Muscle of back (tissue), 11 donors: ENCODE data around the gene SNN. TPM values are rescaled to one million over a fixed set of nuclear protein-coding genes. Genes with fewer than 3 reads are reported as not detected.

Experiments used
- DNase-seq, 3 donors: peaks; one replicate each; pipeline versions ENCODE4 v3.0.0 to v3.0.0-alpha.2; 2013
- polyA plus RNA-seq, 10 donors: library from polyadenylated mRNA; unstranded; fragments of 120-200 nt; gene quantifications; one replicate each; pipeline ENCODE4 v1.2.1, GENCODE V29; 2013; ENCODE audit not compliant: insufficient read length in 10 of 10

Gene SNN
- polyA plus RNA-seq, 10 donors, result 19.6 to 30.6 (median 25.5) TPM

DNA sequence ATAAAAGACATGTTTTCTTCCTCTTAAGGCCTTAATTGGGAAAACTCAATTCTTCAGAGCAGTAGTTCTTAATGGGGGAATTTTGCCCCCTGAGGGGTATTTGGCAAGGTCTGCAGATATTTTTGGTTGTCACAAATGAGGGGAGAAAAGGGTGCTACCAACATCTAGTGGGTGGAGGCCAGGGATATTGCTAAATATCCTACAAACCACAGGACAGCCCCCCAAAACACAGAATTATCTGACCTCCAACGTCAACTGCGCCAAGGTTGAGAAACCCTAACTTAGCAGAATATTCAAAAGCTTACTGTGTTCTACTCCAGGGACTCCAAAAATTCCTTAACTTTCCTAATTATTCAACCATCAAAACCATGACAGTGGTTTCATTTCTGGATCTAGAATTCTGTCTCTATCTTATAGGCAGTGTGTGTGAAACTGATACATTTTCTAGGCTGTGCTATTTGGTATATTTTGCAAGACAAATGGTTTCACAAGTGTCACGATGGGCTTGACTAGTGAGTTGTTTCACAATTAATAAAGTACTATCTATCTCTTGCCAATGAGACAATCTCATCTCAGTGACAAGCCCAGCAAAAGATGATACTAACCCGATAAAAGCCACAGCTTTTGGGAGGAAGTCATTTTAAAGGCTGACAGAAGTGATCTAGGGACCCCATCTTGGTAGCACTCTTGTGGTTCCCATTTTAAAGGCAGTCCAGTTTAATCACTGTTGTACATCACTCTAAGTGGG is 59.7 kb downstream of the SNN start:
- no peak for DNase-seq

Other genes starting within 250 kb of the SNN start
- 10 to 100 TPM; 18.6 to 58.3 (median 37.4) TPM for gene LITAF, start 81.5 kb upstream of the SNN start, polyA plus RNA-seq
- 10 to 100 TPM; 16.8 to 24.6 (median 21.1) TPM for gene TXNDC11, start 74.4 kb downstream of the SNN start, polyA plus RNA-seq
- gene ZC3H7A, start 128.8 kb downstream of the SNN start, polyA plus RNA-seq, result 10 to 100 TPM; 31.6 to 73.4 (median 46.3) TPM
- gene RSL1D1, start 183.1 kb downstream of the SNN start, polyA plus RNA-seq, result 100 to 1,000 TPM; 264 to 377 (median 306) TPM
- 100 to 1,000 TPM in 1 of 10 donors, 10 to 100 TPM in 9; 75.5 to 113 (median 88.2) TPM for gene GSPT1, start 247.5 kb downstream of the SNN start, polyA plus RNA-seq